PFSK-1 (cell line): ENCODE measurements around the gene PPCDC.

Experiments
- FOXP2 ChIP-seq: optimal IDR thresholded peaks from 2 replicates; pipeline ENCODE3; 2011; ENCODE audit warnings: borderline replicate concordance, control low read depth, inconsistent platforms; ENCODE audit not compliant: insufficient read depth; ENCODE audit errors: extremely low read length, extremely low read depth
- POLR2AphosphoS5 ChIP-seq: IDR thresholded peaks from 2 replicates; pipeline ENCODE4 v1.6.1; 2012; ENCODE audit warnings: low read depth, mild to moderate bottlenecking, control low read depth, low read length, moderate library complexity
- SIN3A ChIP-seq: IDR thresholded peaks from 2 replicates; pipeline ENCODE4 v1.6.1; 2012; ENCODE audit warnings: mild to moderate bottlenecking, low read length, moderate library complexity, borderline replicate concordance; ENCODE audit not compliant: insufficient read depth
- TAF1 ChIP-seq: IDR thresholded peaks from 2 replicates; pipeline ENCODE4 v1.6.1; 2012; ENCODE audit warnings: low read length, control low read depth, borderline replicate concordance; ENCODE audit not compliant: insufficient read depth
- TF ChIP-seq, protein P1 (sequence below), 2 experiments: IDR thresholded peaks; 2 replicates each; pipeline versions ENCODE4 v1.6.1 to v1.8.0; 2011 to 2012; ENCODE audit warnings: low read depth in 2 of 2, low read length in 2 of 2, control low read depth in 1 of 2, inconsistent platforms in 1 of 2, mild to moderate bottlenecking in 1 of 2, moderate library complexity in 1 of 2; ENCODE audit not compliant: insufficient read depth in 1 of 2

PPCDC gene

DNA sequence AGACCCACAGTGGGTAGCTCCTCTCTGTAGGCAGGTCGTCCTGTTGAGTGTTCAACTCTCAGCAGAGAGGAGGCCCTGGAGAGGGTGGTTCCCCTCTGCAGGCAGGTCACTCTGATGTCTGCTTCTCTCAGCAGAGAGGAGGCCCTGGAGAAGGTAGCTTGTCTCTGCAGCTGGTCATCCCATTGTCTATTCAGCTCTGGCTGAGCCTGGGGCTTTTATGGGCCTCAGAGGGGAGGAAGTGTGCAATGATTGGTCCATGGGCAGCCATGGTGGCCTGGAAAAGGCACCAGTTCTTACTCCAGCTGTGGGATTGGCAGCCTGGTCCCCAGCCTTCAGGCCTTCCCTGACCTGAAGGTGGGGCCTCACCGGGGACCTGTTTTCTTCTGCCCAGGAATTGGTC lies 52.9 kb downstream of the PPCDC start:
- TF ChIP-seq FOXP2 = no peak
- no peak for TF ChIP-seq POLR2AphosphoS5
- TF ChIP-seq, protein P1, sequence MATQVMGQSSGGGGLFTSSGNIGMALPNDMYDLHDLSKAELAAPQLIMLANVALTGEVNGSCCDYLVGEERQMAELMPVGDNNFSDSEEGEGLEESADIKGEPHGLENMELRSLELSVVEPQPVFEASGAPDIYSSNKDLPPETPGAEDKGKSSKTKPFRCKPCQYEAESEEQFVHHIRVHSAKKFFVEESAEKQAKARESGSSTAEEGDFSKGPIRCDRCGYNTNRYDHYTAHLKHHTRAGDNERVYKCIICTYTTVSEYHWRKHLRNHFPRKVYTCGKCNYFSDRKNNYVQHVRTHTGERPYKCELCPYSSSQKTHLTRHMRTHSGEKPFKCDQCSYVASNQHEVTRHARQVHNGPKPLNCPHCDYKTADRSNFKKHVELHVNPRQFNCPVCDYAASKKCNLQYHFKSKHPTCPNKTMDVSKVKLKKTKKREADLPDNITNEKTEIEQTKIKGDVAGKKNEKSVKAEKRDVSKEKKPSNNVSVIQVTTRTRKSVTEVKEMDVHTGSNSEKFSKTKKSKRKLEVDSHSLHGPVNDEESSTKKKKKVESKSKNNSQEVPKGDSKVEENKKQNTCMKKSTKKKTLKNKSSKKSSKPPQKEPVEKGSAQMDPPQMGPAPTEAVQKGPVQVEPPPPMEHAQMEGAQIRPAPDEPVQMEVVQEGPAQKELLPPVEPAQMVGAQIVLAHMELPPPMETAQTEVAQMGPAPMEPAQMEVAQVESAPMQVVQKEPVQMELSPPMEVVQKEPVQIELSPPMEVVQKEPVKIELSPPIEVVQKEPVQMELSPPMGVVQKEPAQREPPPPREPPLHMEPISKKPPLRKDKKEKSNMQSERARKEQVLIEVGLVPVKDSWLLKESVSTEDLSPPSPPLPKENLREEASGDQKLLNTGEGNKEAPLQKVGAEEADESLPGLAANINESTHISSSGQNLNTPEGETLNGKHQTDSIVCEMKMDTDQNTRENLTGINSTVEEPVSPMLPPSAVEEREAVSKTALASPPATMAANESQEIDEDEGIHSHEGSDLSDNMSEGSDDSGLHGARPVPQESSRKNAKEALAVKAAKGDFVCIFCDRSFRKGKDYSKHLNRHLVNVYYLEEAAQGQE (IDR thresholded peaks at IDR 0.05; ENCODE audit: insufficient read depth in 1 of 2, low read depth in 2 of 2, low read length in 2 of 2) = no peak
- no peak for TF ChIP-seq SIN3A
- no peak for TF ChIP-seq TAF1

DNA sequence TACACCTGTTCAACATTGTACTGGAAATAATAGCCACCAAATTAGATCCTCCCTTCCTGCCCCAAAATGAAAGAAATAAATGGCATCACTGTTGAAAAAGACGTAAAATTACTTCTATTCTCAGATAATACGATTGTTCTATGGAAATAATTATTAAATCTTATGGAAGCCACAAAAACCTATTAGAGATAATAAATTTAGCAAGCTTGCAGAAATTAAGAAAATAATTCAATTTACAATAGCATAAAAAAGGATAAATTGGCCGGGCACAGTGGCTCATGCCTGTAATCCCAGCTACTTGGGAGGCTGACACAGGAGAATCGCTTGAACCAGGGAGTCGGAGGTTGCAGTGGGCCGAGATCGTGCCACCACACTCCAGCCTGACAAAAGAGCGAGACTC lies 57.8 kb downstream of the PPCDC start:
- TF ChIP-seq TAF1 (no peak), SIN3A (no peak), FOXP2 (no peak), POLR2AphosphoS5 (no peak)
- TF ChIP-seq, protein P1 (IDR thresholded peaks at IDR 0.05; ENCODE audit: insufficient read depth in 1 of 2, low read depth in 2 of 2, low read length in 2 of 2) = no peak

DNA sequence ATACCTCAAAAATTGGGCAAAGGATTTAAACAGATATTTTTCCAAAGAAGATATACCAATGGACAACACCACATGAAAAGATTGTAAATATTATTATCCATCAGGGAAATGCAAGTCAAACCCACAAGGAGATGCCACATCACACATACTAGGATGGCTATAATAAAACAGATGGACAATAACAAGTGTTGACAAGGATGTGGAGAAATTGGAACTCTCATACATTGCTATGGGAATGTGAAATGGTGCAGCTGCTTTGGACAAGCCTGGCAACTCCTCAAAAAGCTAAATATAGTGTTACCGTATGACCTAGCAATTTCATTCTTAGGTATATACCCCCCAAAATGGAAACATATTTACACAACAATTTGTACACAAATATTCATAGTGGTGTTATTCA lies 59.3 kb downstream of the PPCDC start:
- TF ChIP-seq TAF1 = no peak
- TF ChIP-seq, protein P1 (IDR thresholded peaks at IDR 0.05; ENCODE audit: insufficient read depth in 1 of 2, low read depth in 2 of 2, low read length in 2 of 2) = no peak

DNA sequence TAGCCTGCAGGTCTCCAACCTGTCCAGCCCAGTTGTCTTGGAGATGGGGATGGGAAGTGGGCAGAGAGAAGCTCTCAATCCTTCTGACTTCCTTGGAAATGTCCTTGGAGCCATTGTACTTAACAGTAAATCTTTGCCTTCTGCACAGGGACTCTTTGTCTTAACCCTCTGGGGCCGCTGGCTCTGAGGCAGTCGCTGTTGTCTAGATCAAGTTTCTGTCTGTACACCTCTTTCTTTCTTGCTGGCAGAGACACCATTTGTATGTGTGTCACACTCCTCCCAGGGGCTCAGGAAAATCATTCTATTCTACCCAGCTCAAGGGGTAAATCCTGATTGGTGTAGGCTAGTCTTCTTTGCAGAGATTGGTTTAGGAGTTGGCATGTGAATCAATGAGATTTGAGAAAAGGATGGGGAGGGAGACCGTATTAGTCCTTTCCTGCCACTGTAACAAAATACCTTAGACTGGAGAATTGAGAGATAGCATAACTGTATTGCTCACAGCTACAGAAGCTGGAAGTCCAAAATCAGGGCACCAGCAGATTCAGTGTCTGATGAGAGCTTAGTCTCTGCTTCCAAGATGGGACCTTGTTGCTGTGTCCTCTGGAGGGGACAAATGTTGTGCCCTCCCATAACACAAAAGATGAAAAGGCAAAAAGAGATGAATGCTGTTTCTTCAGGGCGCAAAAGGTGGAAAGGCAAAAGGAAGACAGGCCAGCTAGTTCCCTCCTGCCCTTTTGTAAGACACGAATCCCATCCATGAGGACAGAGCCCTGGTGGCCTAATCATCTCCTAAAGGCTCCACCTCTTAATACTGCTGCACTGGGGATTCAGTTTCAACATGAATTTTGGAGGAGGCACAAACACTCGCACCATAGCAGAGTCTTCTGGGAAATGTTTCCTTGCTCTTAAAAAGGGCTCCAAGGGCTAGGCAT lies 66.3 kb downstream of the PPCDC start:
- TF ChIP-seq TAF1 (no peak), POLR2AphosphoS5 (no peak), SIN3A (no peak), FOXP2 (no peak)
- TF ChIP-seq, protein P1 (IDR thresholded peaks at IDR 0.05; ENCODE audit: insufficient read depth in 1 of 2, low read depth in 2 of 2, low read length in 2 of 2) = no peak

DNA sequence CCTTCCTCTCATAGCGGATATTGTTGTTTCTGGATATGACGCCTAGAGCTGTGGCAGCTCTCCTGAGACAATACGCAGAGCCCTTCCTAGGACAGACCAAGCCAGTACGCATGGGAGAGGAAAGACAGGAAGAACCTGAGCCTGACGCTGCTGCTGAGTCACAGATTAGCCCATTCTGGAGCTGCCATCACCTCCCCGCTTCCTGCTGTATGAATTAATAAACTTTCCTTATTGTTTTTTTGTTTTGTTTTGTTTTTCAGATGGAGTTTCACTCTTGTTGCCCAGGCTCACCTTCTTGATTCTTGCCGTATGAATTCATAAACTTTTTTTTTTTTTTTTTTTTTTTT lies 67.0 kb downstream of the PPCDC start:
- peak; percentile 42 for TF ChIP-seq FOXP2
- TF ChIP-seq, protein P1 (IDR thresholded peaks at IDR 0.05; ENCODE audit: insufficient read depth in 1 of 2, low read depth in 2 of 2, low read length in 2 of 2) = no peak
